22Rv1 (cell line): ENCODE measurements around the gene ERVFRD-1.

ENCODE experiments used
- CTCF ChIP-seq: fragments of 450-650 bp; IDR thresholded peaks from 2 replicates; pipeline ENCODE4 v1.5.1; 2017; ENCODE audit warnings: mild to moderate bottlenecking
- ZFX ChIP-seq: fragments of 450-650 bp; IDR thresholded peaks from 2 replicates; pipeline ENCODE4 v1.6.1; 2017; ENCODE audit warnings: antibody characterized with exemption, borderline replicate concordance

GRCh38 chr6:11093626-11094410 is 17.7 kb downstream of the ERVFRD-1 start, which contains the start of gene SMIM13:
- TF ChIP-seq CTCF (peak; percentile 83), ZFX (no peak)
